Kasumi-1 (cell line): ENCODE data around the gene MTLN.
"Not testable (repeated sequence)": the region's sequence is repeated elsewhere in the genome, so short reads cannot be mapped to it uniquely, and the experiment has no call there.

ENCODE experiments used
- DNase-seq, 2 experiments: peaks; one replicate each; lab custom pipeline; 2025; lab: John Stamatoyannopoulos, UW

MTLN gene

GRCh38 chr2:110198016-110198415 lies 14.3 kb downstream of the MTLN start:
- no peak for DNase-seq

GRCh38 chr2:110197452-110197851 lies 14.9 kb downstream of the MTLN start:
- no peak for DNase-seq

- not testable (repeated sequence) for DNase-seq
These were observed 22.2 kb downstream of the MTLN start for GRCh38 chr2:110190169-110190568.

GRCh38 chr2:110182449-110182848 lies 29.9 kb downstream of the MTLN start:
- DNase-seq: no peak

- DNase-seq: no peak
These were observed 32.3 kb downstream of the MTLN start for GRCh38 chr2:110180036-110180435.

GRCh38 chr2:110173523-110173922 lies 38.8 kb downstream of the MTLN start:
- DNase-seq: no peak

GRCh38 chr2:110172506-110172905 lies 39.8 kb downstream of the MTLN start:
- no peak for DNase-seq

GRCh38 chr2:110170102-110170501 lies 42.2 kb downstream of the MTLN start:
- DNase-seq: no peak

- no peak for DNase-seq
These were observed 44.9 kb downstream of the MTLN start for GRCh38 chr2:110167326-110168000.

- no peak for DNase-seq
These were observed 46.1 kb downstream of the MTLN start for GRCh38 chr2:110166266-110166665.
